ENCODE results near the gene MRPL14.

MRPL14 gene

GRCh38 chr6:44064089-44064947 is 62.9 kb downstream of the MRPL14 start:
- no peak for DNase-seq

- no peak for DNase-seq
These were observed 63.6 kb downstream of the MRPL14 start for GRCh38 chr6:44063561-44064059.
